SK-N-SH (cell line): ENCODE data around the gene WRNIP1. TPM values are rescaled to one million over a fixed set of nuclear protein-coding genes. Genes with fewer than 3 reads are reported as not detected.

Source experiments
- CTCF ChIA-PET: fragments of 300-600, 350-600 bp; formaldehyde crosslinking; extraction: SDS; loops from one replicate; lab custom pipeline; 2021; lab: Yijun Ruan, JAX
- POLR2A ChIA-PET: fragments of 350-600 bp; sonication (Branson Sonifier 250); formaldehyde crosslinking; extraction: SDS; loops from one replicate; lab custom pipeline; 2020; ENCODE audit warnings: antibody characterized with exemption, inconsistent platforms; lab: Yijun Ruan, JAX
- DNase-seq: peaks from one replicate; pipeline ENCODE4 v3.0.0; 2012
- H2AFZ ChIP-seq: fragments of 200-600 bp; sonication (generic); 2 replicates; pipeline ENCODE4 v1.8.1; 2016; ENCODE audit warnings: antibody characterized with exemption, mild to moderate bottlenecking, low read depth
- H3F3A ChIP-seq: fragments of 200-600 bp; sonication (generic); replicated peaks from 2 replicates; pipeline ENCODE3; 2016; ENCODE audit warnings: antibody characterized with exemption, mild to moderate bottlenecking; ENCODE audit not compliant: insufficient read depth
- H3K27ac ChIP-seq, 2 experiments: fragments of 200-500 bp in 1 of 2; fragments of 200-600 bp in 1 of 2; sonication (Bioruptor generic) in 1 of 2; sonication (generic), shearing (Covaris generic) in 1 of 2; 2 replicates each; pipeline versions ENCODE4 v1.5.1 to v1.6.1; 2014 to 2016; ENCODE audit warnings: low read depth in 2 of 2, inconsistent platforms in 1 of 2, low read length in 1 of 2, mild to moderate bottlenecking in 1 of 2, mixed read lengths in 1 of 2
- H3K27me3 ChIP-seq: fragments of 200-600 bp; sonication (generic), shearing (Covaris generic); 2 replicates; pipeline ENCODE4 v1.6.1; 2016; ENCODE audit warnings: mixed run types; ENCODE audit not compliant: insufficient read depth
- H3K36me3 ChIP-seq, 2 experiments: fragments of 200-500 bp in 1 of 2; fragments of 200-600 bp in 1 of 2; sonication (Bioruptor generic) in 1 of 2; sonication (generic) in 1 of 2; replicated peaks in 1 of 2; 2 replicates each; pipeline versions ENCODE3 to v1.5.1; 2014 to 2016; ENCODE audit warnings: low read length in 1 of 2, mild to moderate bottlenecking in 1 of 2; ENCODE audit not compliant: insufficient read depth in 2 of 2, control insufficient read depth in 1 of 2
- H3K4me1 ChIP-seq, 2 experiments: fragments of 200-500 bp in 1 of 2; fragments of 200-600 bp in 1 of 2; sonication (Bioruptor generic) in 1 of 2; sonication (generic), shearing (Covaris generic) in 1 of 2; 2 replicates each; pipeline versions ENCODE4 v1.5.1 to v1.6.1; 2014 to 2016; ENCODE audit warnings: low read depth in 1 of 2, low read length in 1 of 2, mixed run types in 1 of 2; ENCODE audit not compliant: insufficient read depth in 2 of 2, control insufficient read depth in 1 of 2
- H3K4me2 ChIP-seq: fragments of 200-600 bp; sonication (generic), shearing (Covaris generic); 2 replicates; pipeline ENCODE4 v1.6.1; 2017; ENCODE audit warnings: mixed run types
- H3K4me3 ChIP-seq, 2 experiments: fragments of 200-500 bp in 1 of 2; fragments of 200-600 bp in 1 of 2; sonication (Bioruptor generic) in 1 of 2; sonication (generic), shearing (Covaris generic) in 1 of 2; 2 replicates each; pipeline versions ENCODE4 v1.5.1 to v1.8.1; 2014 to 2016; ENCODE audit warnings: low read depth in 2 of 2, inconsistent platforms in 1 of 2, low read length in 1 of 2, mild to moderate bottlenecking in 1 of 2, mixed read lengths in 1 of 2, moderate library complexity in 1 of 2
- H3K79me2 ChIP-seq: fragments of 200-600 bp; sonication (generic); 2 replicates; pipeline ENCODE4 v1.8.1; 2017; ENCODE audit warnings: mild to moderate bottlenecking; ENCODE audit not compliant: insufficient read depth
- H3K9ac ChIP-seq: fragments of 200-600 bp; sonication (generic); 2 replicates; pipeline ENCODE4 v1.6.1; 2017; ENCODE audit warnings: mixed run types
- H3K9me2 ChIP-seq: fragments of 200-600 bp; sonication (generic); 2 replicates; pipeline ENCODE4 v1.6.1; 2017; ENCODE audit warnings: mixed run types
- H3K9me3 ChIP-seq: fragments of 200-600 bp; sonication (generic); 2 replicates; pipeline ENCODE4 v1.6.1; 2017; ENCODE audit warnings: mixed run types, mild to moderate bottlenecking, moderate library complexity
- H4K20me1 ChIP-seq: fragments of 200-600 bp; sonication (generic); 2 replicates; pipeline ENCODE4 v1.6.1; 2017; ENCODE audit warnings: mild to moderate bottlenecking, mixed run types; ENCODE audit not compliant: insufficient read depth
- CHD2 ChIP-seq: fragments of 150-350 bp; IDR thresholded peaks from 2 replicates; pipeline ENCODE4 v1.6.1; 2018; ENCODE audit warnings: low read length; ENCODE audit not compliant: partially characterized antibody
- CTCF ChIP-seq: fragments of 200-600 bp; sonication (generic); IDR thresholded peaks from 2 replicates; pipeline ENCODE4 v1.6.1; 2017; ENCODE audit warnings: antibody characterized with exemption, mild to moderate bottlenecking, moderate library complexity
- EP300 ChIP-seq, 2 experiments: IDR thresholded peaks; 2 replicates each; pipeline versions ENCODE4 v1.4.0 to v1.6.1; 2012; ENCODE audit warnings: borderline replicate concordance in 1 of 2, low read depth in 1 of 2, low read length in 1 of 2
- FOXJ3 ChIP-seq: sonication (generic); formaldehyde crosslinking; IDR thresholded peaks from 2 replicates; pipeline ENCODE4 v1.5.1; 2020; ENCODE audit warnings: mild to moderate bottlenecking, missing genetic modification reagents
- JUND ChIP-seq: IDR thresholded peaks from 2 replicates; pipeline ENCODE4 v1.4.0; 2012
- MEF2A ChIP-seq: IDR thresholded peaks from 2 replicates; pipeline ENCODE4 v1.4.0; 2012; ENCODE audit warnings: low read depth, borderline replicate concordance
- MXI1 ChIP-seq: IDR thresholded peaks from 2 replicates; pipeline ENCODE4 v1.6.1; 2012; ENCODE audit warnings: mild to moderate bottlenecking, low read depth, low read length, improper control_type of control experiment
- NFIC ChIP-seq: IDR thresholded peaks from 2 replicates; pipeline ENCODE4 v1.4.0; 2012; ENCODE audit warnings: borderline replicate concordance
- PBX3 ChIP-seq: IDR thresholded peaks from 2 replicates; pipeline ENCODE4; 2012
- POLR2AphosphoS5 ChIP-seq: IDR thresholded peaks from 2 replicates; pipeline ENCODE4 v1.6.1; 2012; ENCODE audit warnings: low read depth, low read length
- RAD21 ChIP-seq: IDR thresholded peaks from 2 replicates; pipeline ENCODE4 v1.6.1; 2012; ENCODE audit warnings: mild to moderate bottlenecking, low read length
- RFX5 ChIP-seq: IDR thresholded peaks from 2 replicates; pipeline ENCODE4 v1.6.1; 2012; ENCODE audit warnings: mild to moderate bottlenecking, improper control_type of control experiment, low read length
- SMC3 ChIP-seq: IDR thresholded peaks from 2 replicates; pipeline ENCODE4 v1.6.1; 2012; ENCODE audit warnings: low read depth, low read length, improper control_type of control experiment
- TAF1 ChIP-seq: IDR thresholded peaks from 2 replicates; pipeline ENCODE4 v1.6.1; 2012; ENCODE audit warnings: low read depth, mild to moderate bottlenecking, low read length, moderate library complexity, borderline replicate concordance
- YY1 ChIP-seq: IDR thresholded peaks from 2 replicates; pipeline ENCODE4 v1.4.0; 2012; ENCODE audit warnings: low read depth, mild to moderate bottlenecking
- WGBS: methylation state at CpG from one replicate; pipeline ENCODE4 v1.1.6; 2017; ENCODE audit warnings: low lambda C conversion rate; 5-methylcytosine and 5-hydroxymethylcytosine counted together
- polyA plus RNA-seq, 3 experiments: library from polyadenylated mRNA; depleted of rRNA; stranded (reverse); fragments of >200 nt; gene quantifications; 2 replicates each; pipeline ENCODE4 v1.2.3, GENCODE V29; 2012
- TF ChIP-seq, protein P1 (sequence below): IDR thresholded peaks from 2 replicates; pipeline ENCODE4 v1.6.1; 2012; ENCODE audit warnings: mild to moderate bottlenecking, low read depth, low read length, moderate library complexity
- TF ChIP-seq, protein P2 (sequence below): IDR thresholded peaks from 2 replicates; pipeline ENCODE4 v1.4.0; 2012; ENCODE audit warnings: low read depth, borderline replicate concordance

Gene WRNIP1
- polyA plus RNA-seq, 1 of the 3 experiments (the other 2 are of a cell fraction), result 47.5 TPM

GRCh38 chr6:2753110-2753489 is 12.1 kb upstream of the WRNIP1 start:
- Histone ChIP-seq H3K79me2 (no peaks in the 10 kb centered on the region), H3K4me3 (no peak overlapping the region), H4K20me1 (no peaks in the 10 kb centered on the region), H3K27me3 (no peaks in the 10 kb centered on the region), H3K27ac (no peak overlapping the region), H3K36me3 (no peaks in the 10 kb centered on the region), H3K9me2 (no peaks in the 10 kb centered on the region), H3K4me2 (no peak overlapping the region), H3K9ac (no peak overlapping the region), H3K9me3 (no peaks in the 10 kb centered on the region), H3F3A (no peaks in the 10 kb centered on the region), H3K4me1 (peaks cover 0 to 10% of the 10 kb centered on the region in 2 experiments; a peak in 3 of 4 replicates), H2AFZ (no peak overlapping the region)
- CTCF ChIA-PET, result interaction anchor here (1.3 to 11.8 kb wide), 4 partner anchors 12 to 1156 kb away, joined by 3 to 176 read pairs (median 60); partner anchors contain the start of gene WRNIP1
- no peak for TF ChIP-seq MXI1
- TF ChIP-seq SMC3, result no peak
- TF ChIP-seq EP300 (IDR thresholded peaks at IDR 0.05; ENCODE audit: borderline replicate concordance in 1 of 2, low read depth in 1 of 2, low read length in 1 of 2), result no peak
- no peak for TF ChIP-seq POLR2AphosphoS5
- no peak for TF ChIP-seq RFX5
- TF ChIP-seq CHD2, result no peak
- DNase-seq, result no peak
- WGBS, result 83% methylated on average over 7 of the region's 7 CpGs
- POLR2A ChIA-PET, result no interaction called here

DNA sequence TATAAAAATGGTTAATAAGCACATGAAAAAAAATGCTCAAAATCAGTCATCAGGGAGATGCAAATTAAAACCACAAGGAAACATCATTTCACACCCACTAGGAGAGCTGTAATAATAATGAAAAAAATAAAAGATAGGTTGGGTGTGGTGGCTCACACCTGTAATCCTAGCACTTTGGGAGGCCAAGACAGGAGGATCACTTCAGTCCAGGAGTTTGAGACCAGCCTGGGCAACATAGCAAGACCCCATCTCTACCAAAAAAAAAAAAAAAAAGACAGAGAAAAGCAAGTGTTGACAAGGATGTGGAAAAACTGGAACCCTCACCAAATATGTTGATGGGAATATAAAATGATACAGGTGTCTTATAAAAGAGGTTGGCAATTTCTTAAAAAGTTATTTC is 11.4 kb upstream of the WRNIP1 start:
- no peak overlapping the region for H3K4me3 ChIP-seq
- no peaks in the 10 kb centered on the region for H3F3A ChIP-seq
- no peaks in the 10 kb centered on the region for H3K9me3 ChIP-seq
- H3K4me2 ChIP-seq, result no peak overlapping the region
- no peaks in the 10 kb centered on the region for H3K9me2 ChIP-seq
- no peak overlapping the region for H3K9ac ChIP-seq
- POLR2A ChIA-PET, result no interaction called here
- no peaks in the 10 kb centered on the region for H4K20me1 ChIP-seq
- H3K4me1 ChIP-seq, result peaks cover 0 to 5% of the 10 kb centered on the region in 2 experiments; a peak in 2 of 4 replicates
- no peaks in the 10 kb centered on the region for H3K36me3 ChIP-seq
- no peak overlapping the region for H2AFZ ChIP-seq
- TF ChIP-seq FOXJ3 (CRISPR knock-in tag) (no peak), MXI1 (no peak), TAF1 (no peak), YY1 (no peak), PBX3 (no peak), EP300 (IDR thresholded peaks at IDR 0.05; ENCODE audit: borderline replicate concordance in 1 of 2, low read depth in 1 of 2, low read length in 1 of 2) (no peak), NFIC (no peak), RAD21 (no peak), SMC3 (no peak), CTCF (no peak), MEF2A (no peak), JUND (no peak)
- TF ChIP-seq, protein P1, sequence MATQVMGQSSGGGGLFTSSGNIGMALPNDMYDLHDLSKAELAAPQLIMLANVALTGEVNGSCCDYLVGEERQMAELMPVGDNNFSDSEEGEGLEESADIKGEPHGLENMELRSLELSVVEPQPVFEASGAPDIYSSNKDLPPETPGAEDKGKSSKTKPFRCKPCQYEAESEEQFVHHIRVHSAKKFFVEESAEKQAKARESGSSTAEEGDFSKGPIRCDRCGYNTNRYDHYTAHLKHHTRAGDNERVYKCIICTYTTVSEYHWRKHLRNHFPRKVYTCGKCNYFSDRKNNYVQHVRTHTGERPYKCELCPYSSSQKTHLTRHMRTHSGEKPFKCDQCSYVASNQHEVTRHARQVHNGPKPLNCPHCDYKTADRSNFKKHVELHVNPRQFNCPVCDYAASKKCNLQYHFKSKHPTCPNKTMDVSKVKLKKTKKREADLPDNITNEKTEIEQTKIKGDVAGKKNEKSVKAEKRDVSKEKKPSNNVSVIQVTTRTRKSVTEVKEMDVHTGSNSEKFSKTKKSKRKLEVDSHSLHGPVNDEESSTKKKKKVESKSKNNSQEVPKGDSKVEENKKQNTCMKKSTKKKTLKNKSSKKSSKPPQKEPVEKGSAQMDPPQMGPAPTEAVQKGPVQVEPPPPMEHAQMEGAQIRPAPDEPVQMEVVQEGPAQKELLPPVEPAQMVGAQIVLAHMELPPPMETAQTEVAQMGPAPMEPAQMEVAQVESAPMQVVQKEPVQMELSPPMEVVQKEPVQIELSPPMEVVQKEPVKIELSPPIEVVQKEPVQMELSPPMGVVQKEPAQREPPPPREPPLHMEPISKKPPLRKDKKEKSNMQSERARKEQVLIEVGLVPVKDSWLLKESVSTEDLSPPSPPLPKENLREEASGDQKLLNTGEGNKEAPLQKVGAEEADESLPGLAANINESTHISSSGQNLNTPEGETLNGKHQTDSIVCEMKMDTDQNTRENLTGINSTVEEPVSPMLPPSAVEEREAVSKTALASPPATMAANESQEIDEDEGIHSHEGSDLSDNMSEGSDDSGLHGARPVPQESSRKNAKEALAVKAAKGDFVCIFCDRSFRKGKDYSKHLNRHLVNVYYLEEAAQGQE, result no peak
- TF ChIP-seq, protein P2, sequence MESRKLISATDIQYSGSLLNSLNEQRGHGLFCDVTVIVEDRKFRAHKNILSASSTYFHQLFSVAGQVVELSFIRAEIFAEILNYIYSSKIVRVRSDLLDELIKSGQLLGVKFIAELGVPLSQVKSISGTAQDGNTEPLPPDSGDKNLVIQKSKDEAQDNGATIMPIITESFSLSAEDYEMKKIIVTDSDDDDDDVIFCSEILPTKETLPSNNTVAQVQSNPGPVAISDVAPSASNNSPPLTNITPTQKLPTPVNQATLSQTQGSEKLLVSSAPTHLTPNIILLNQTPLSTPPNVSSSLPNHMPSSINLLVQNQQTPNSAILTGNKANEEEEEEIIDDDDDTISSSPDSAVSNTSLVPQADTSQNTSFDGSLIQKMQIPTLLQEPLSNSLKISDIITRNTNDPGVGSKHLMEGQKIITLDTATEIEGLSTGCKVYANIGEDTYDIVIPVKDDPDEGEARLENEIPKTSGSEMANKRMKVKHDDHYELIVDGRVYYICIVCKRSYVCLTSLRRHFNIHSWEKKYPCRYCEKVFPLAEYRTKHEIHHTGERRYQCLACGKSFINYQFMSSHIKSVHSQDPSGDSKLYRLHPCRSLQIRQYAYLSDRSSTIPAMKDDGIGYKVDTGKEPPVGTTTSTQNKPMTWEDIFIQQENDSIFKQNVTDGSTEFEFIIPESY, result no peak
- TF ChIP-seq, all 33 proteins: peak for 0
- CTCF ChIA-PET, result interaction anchor here (1.3 to 11.8 kb wide), 3 partner anchors 12 to 17 kb away, joined by 3 to 176 read pairs (median 100); partner anchors contain the start of gene WRNIP1
- no peaks in the 10 kb centered on the region for H3K79me2 ChIP-seq
- no peak overlapping the region for H3K27ac ChIP-seq
- DNase-seq, result no peak
- H3K27me3 ChIP-seq, result no peaks in the 10 kb centered on the region
